GM19193 (cell line): ENCODE results near the gene ART5.

ENCODE experiments used
- POLR2A ChIP-seq: IDR thresholded peaks from 4 replicates; pipeline ENCODE4 v1.6.1; 2011; ENCODE audit not compliant: insufficient read depth, insufficient read length; ENCODE audit errors: extremely low read depth

Gene ART5

DNA sequence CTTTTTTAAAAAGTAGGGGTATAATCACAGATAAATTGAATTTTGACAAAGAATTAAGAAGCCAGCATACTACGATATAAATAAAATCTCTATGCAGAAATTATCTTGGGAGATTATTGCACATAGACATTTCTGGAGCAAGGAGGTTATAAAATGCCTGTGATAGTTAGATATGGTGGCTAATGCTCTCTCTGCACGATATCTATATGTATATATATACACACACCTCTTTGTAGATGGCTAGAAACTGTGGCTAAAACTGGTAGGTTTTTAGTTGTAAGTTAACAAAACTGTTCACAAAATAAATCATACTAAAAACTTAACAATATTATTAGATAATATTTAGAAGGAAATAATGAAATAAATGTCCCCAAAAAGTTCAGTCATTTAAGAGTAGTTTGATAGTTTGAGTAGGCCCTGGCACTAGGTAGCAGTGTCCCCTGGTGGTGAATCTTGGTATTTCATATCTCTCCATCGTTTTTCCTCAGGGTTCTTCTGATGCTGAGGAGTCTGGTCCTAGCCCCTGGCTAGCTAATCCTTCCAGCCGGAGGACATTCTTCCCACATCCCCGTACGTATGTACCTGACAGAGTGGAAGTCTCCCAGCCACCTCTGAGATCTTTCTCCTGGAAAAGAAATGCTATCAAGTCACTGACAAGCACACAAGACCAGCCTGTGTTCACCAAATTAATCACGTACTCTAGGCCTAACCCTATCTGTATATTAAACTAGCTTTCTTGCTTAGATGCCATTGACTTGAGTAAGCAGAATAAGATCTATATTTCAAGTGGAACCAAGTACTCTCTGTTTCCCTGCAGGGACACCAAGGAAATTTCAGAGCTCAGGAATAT lies 32.2 kb downstream of the ART5 start:
- no peak for TF ChIP-seq POLR2A

DNA sequence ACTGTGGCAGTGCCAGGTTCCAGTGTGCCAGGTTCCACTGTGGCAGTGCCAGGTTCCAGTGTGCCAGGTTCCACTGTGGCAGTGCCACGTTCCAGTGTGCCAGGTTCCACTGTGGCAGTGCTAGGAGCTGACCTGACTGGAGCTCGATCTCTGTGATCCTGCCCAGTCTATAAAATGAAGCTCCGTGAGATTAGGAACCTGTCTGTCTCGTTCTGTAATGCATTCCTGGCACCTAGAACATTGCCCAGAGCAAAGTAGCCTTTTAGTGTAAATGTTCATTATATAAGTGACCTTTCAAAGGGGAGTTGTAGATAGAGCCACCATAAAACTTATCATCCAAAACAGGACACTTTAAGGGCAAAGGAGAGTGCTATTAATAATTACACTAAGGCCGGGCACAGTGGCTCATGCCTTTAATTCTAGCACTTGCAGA lies 36.0 kb downstream of the ART5 start:
- TF ChIP-seq POLR2A: no peak

DNA sequence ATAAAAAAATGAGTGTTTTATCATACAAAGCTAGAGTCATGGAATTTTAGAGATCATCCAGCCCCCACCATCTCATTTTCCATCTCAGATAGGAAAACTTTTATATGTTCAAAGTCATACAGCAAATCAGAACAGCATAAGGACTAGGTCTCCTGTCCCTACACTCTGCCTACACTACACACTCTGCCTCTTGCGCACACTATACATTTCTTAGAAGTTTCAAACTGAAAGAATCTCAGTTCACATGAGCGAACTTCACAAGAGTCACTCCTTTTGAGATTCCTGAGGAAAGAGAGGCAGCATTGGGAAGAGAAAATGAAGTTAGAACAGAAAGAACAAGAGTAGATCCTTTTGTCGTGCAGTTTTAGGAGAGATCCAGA lies 36.5 kb downstream of the ART5 start:
- TF ChIP-seq POLR2A: no peak

DNA sequence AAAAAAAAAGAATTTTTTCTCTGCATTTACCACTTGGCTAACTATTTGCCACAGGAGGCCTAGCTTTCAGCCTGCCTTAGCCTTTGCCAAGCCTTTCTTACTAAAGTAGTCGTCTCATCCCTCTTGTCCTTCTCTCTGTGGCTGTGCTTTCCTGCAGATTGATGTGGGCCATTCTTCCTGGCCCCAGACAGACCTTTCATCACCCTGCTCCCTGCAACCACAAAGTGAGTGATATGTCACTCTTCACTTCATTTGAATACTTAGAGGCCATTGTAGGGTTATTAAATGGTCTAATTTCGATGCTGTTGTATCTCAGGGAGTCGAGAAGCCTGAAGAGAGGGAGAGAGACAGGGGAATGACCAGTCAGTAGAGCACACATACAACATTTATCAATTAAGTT lies 37.6 kb downstream of the ART5 start:
- no peak for TF ChIP-seq POLR2A
